ENCODE measurements around the gene ALKBH8. TPM values are rescaled to one million over a fixed set of nuclear protein-coding genes. Genes with fewer than 3 reads are reported as not detected.
"Not testable (repeated sequence)": the region's sequence is repeated elsewhere in the genome, so short reads cannot be mapped to it uniquely, and the experiment has no call there.

ALKBH8 gene
- total RNA-seq, 2 donors from 2014 or later = 2.6 to 3.6 TPM

GRCh38 chr11:107587306-107587979 is 21.9 kb upstream of the ALKBH8 start:
- WGBS, 2 donors = 67 to 76% methylated on average over 5 of the region's 5 CpGs
- H3K27me3 ChIP-seq = peaks cover 11 to 32% of the 10 kb centered on the region in 2 donors
- intact Hi-C loops (cut with DNase I) = no loop called here

DNA sequence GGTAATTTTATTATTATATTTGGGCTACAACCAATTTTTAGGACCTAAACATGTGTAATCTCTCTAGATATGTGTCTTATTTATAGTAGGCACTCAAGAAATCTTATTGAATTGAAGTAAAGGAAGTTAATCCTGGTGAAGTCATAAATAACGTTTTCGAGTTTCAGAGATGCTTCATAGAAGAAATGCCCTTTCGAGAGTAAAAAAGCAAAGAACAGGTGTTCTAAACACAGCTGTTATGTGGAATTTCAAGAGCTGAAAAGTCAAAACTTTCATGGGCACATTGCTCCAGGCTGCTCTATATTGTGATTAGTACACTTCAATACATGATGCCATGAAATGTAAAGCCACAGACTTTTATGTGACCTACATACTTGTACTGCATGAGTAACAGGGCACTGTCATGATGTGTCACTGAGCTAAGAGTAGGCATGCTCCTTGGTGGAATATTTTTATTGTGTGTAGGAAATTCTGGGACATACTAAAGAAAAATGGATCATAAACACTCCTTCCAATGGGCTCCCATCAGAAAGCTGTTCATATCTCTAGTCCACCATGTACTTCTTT is 18.2 kb upstream of the ALKBH8 start:
- Histone ChIP-seq H3K36me3 (replicated peaks in 1 of 2; ENCODE audit: insufficient read depth in 1 of 2, low read depth in 2 of 2) (no peaks in the 10 kb centered on the region), H3K27me3 (peaks cover 0 to 4% of the 10 kb centered on the region in 2 donors), H3K9me3 (no peaks in the 10 kb centered on the region), H3K27ac (no peak overlapping the region), H3K4me3 (no peak overlapping the region), H3K4me1 (no peaks in the 10 kb centered on the region)
- TF ChIP-seq CTCF (IDR thresholded peaks at IDR 0.05) (no peak), POLR2A (IDR thresholded peaks at IDR 0.05) (no peak)
- 36 to 43% methylated on average over 3 of the region's 3 CpGs for WGBS, 2 donors
- DNase-seq = no peak
- intact Hi-C loops (cut with DNase I) = no loop called here
- no peak for ATAC-seq

More at GRCh38 chr11:107587306-107587979, 21.9 kb upstream of the ALKBH8 start:
- no peak overlapping the region for H3K27ac ChIP-seq
- H3K4me1 ChIP-seq = peaks cover 26% of the 10 kb centered on the region
- H3K36me3 ChIP-seq (replicated peaks in 1 of 2; ENCODE audit: insufficient read depth in 1 of 2, low read depth in 2 of 2) = no peaks in the 10 kb centered on the region
- no peak overlapping the region for H3K4me3 ChIP-seq
- TF ChIP-seq CTCF (IDR thresholded peaks at IDR 0.05) = no peak
- TF ChIP-seq POLR2A (IDR thresholded peaks at IDR 0.05) = no peak
- ATAC-seq (no peak), DNase-seq (no peak)
- no peaks in the 10 kb centered on the region for H3K9me3 ChIP-seq

- intact Hi-C loops (cut with DNase I) = no loop called here
- no peak for ATAC-seq
- Histone ChIP-seq H3K4me1 (no peaks in the 10 kb centered on the region), H3K4me3 (no peak overlapping the region), H3K27me3 (no peaks in the 10 kb centered on the region), H3K36me3 (replicated peaks in 1 of 2; ENCODE audit: insufficient read depth in 1 of 2, low read depth in 2 of 2) (no peaks in the 10 kb centered on the region), H3K27ac (no peak overlapping the region), H3K9me3 (no peaks in the 10 kb centered on the region)
- 38 to 43% methylated on average over 3 of the region's 3 CpGs for WGBS, 2 donors
- DNase-seq = no peak
- TF ChIP-seq CTCF (IDR thresholded peaks at IDR 0.05) (no peak), POLR2A (IDR thresholded peaks at IDR 0.05) (no peak)
Observed at GRCh38 chr11:107581147-107581546, 15.6 kb upstream of the ALKBH8 start.

DNA sequence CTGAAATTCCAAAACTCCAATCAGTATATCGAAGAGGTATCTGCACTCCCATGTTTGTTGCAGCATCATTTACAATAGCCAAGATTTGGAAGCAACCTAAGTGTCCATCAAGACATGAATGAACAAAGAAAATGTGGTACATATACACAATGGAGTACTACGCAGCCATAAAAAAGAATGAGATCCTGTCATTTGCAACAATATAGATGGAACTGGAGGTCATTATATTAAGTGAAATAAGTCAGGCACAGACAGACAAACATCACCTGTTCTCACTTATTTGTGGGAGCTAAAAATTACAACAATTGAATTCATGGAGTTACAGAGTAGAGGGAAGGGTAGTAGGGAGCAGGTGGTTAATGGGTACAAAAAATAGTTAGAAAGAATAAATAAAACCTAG is 13.6 kb upstream of the ALKBH8 start:
- H3K4me3 ChIP-seq; H3K9me3 ChIP-seq; H3K36me3 ChIP-seq (replicated peaks in 1 of 2; ENCODE audit: insufficient read depth in 1 of 2, low read depth in 2 of 2); ATAC-seq; H3K4me1 ChIP-seq; H3K27me3 ChIP-seq; DNase-seq; H3K27ac ChIP-seq: not testable (repeated sequence)
- 92 to 100% methylated on average over 2 of the region's 2 CpGs for WGBS, 2 donors
- intact Hi-C loops (cut with DNase I) = loop anchor here (5.0 kb wide), 1 partner anchor 108 kb away; no protein-coding TSS in a partner anchor

DNA sequence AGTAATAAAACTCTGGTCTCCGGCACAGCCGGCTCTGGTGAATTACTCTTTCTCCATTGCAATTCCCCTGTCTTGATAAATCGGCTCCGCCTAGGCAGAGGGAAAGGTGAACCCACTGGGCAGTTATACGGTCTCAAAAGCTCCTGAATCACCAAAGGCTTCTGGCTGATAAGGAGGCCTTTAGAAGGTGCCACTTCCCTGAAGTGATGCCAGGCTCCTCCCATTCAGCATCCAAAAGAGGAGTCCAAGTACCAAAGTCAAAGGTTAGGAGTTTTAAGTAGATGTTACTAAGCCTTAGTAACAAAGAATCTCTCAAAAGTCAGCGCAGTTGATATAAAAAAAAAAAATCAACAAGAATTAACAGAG is 11.8 kb upstream of the ALKBH8 start:
- Histone ChIP-seq H3K4me3 (no peak overlapping the region), H3K27ac (no peak overlapping the region), H3K27me3 (no peaks in the 10 kb centered on the region), H3K36me3 (replicated peaks in 1 of 2; ENCODE audit: insufficient read depth in 1 of 2, low read depth in 2 of 2) (no peaks in the 10 kb centered on the region), H3K4me1 (no peaks in the 10 kb centered on the region), H3K9me3 (no peaks in the 10 kb centered on the region)
- ATAC-seq (no peak), DNase-seq (no peak)
- TF ChIP-seq CTCF (IDR thresholded peaks at IDR 0.05) = no peak
- TF ChIP-seq POLR2A (IDR thresholded peaks at IDR 0.05) = no peak
- WGBS, 2 donors = 50 to 59% methylated on average over 6 of the region's 6 CpGs
- intact Hi-C loops (cut with DNase I) = loop anchor here (5.0 kb wide), 1 partner anchor 110 kb away; no protein-coding TSS in a partner anchor
